GM19372 (cell line): ENCODE data around the gene ELMO1.

Source experiments
- ATAC-seq: cut with Tn5 transposase; IDR thresholded peaks from one replicate; pipeline ENCODE4 v1.9.1; 2021; ENCODE audit warnings: mild to moderate bottlenecking, low read depth, moderate library complexity; ENCODE audit not compliant: unreplicated experiment

ELMO1 gene

DNA sequence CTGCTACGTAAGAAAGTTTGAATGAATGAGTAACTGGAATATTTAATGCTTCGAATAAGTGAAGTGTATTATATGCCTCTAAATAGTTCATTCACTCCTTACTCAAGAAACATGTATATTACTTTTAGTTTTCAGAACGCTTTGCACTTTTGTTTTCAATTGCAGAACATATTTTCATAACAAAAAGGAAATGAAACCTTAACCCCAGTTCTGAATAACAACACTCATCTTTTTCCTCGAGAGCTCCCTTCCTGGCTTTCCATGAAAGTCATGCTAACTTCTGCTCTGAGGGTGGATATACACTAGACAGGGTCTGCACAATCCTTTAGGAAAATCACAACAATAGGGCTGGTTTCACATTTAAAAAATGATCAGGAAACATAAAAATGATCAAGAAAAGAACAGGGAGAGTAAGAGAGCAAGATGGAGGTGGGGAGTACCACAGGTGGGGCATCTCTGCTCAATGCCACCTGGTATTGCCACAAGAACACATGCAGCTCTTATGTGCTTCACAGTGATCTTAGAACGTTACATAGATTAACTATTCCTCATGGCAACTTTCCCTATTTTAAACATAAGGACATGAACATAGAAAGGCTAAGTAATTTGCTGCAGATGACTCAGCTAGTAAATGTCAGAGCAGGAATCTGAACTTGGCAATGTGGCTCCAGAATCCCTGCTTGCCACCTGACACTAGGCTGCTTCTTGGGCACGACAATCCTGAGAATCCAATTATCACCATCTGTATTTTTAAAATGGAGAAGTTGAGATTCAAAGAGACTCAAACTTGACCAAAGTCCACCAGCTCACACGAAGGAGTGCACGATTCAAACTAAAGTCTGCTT, 504.9 kb downstream of the ELMO1 start:
- peak; percentile 74 for ATAC-seq

GRCh38 chr7:36942955-36943354, 505.7 kb downstream of the ELMO1 start:
- no peak for ATAC-seq

- ATAC-seq: no peak
These were observed 506.1 kb downstream of the ELMO1 start for GRCh38 chr7:36942541-36942940.

- no peak for ATAC-seq
These were observed 506.6 kb downstream of the ELMO1 start for GRCh38 chr7:36942025-36942424.

DNA sequence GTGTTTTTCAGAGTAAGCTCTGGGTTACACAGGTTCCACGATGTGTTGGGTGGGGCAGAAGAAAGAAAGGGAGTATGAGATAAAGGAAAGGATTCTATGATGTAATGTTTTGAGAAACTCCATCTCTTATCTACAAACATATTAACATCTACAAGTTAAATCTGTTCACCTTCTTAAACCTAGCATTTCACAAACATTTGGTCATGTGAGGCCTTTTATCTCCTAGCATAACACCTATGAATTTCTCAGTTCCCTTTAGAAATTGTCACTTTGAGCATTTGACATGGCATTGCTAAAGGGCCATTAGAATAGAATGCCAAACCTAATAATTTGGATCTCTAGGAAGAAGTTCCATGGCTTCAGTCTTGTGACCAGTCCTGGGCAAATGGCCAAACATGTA, 507.3 kb downstream of the ELMO1 start:
- no peak for ATAC-seq

DNA sequence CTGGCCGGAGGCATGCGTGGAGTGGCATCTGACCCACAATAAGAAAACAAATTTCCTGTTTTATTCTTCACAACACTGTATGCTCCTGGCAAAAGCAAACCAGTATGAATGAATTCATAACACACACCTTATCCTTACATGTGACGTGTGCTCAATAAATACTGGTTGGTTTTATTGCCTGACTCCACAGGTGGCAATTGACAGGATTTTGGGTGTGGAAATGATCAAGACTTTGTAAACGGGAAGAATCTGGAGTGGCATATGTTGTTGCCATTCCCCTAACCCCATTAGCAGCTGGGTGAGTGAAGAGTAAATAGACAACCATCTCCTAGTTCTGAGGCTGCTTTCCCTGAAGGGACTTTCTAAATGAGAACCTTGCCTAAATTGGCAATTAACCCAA, 508.8 kb downstream of the ELMO1 start:
- no peak for ATAC-seq

- ATAC-seq: no peak
These were observed 510.7 kb downstream of the ELMO1 start for GRCh38 chr7:36937754-36938563.

- no peak for ATAC-seq
These were observed 516.8 kb downstream of the ELMO1 start for GRCh38 chr7:36931892-36932291.

GRCh38 chr7:36929791-36930190, 518.9 kb downstream of the ELMO1 start:
- ATAC-seq: no peak

GRCh38 chr7:36928718-36929117, 519.9 kb downstream of the ELMO1 start:
- no peak for ATAC-seq

DNA sequence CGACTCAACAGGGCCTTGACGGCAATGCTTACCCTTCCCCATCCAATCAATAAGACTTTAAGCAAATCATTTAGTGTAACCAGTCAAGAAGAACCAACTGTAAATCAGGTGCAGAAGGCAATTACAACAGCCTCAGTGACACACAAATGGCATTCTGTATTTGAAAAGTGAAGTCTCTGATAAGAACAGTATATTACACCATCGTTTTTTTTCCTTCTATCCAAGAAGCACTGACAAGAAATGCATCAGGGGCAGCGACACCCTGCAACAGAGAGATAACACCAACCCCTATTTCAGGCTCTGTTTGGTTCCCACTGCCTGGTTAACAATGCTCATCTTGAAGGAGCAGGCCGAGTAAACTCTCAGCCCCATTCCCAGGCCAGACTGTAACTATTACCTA, 520.4 kb downstream of the ELMO1 start:
- ATAC-seq: no peak

- ATAC-seq: no peak
These were observed 523.0 kb downstream of the ELMO1 start for GRCh38 chr7:36925691-36926090.

DNA sequence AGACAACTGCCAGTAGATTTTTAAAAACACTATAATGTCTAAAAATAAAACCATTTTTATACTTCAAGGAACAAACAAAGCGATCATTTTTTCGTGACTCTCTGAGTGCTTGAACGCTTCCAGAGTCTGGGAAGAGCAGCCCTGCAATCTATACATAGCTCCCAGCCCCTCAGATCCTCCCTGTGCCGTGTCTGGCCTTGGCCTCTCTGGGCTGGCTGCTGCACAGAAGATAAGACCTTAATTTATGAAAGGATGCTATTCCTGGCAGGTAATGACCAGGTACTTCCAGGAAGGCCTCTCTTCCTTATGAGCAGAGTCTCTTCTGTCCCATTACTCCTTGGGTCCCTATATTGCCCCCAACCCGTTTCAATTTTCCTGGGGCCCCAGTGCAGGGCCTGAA, 523.5 kb downstream of the ELMO1 start:
- no peak for ATAC-seq

GRCh38 chr7:36923943-36924436, 524.7 kb downstream of the ELMO1 start:
- no peak for ATAC-seq

- ATAC-seq: no peak
These were observed 525.5 kb downstream of the ELMO1 start for GRCh38 chr7:36923185-36923584.

- no peak for ATAC-seq
These were observed 528.2 kb downstream of the ELMO1 start for GRCh38 chr7:36920433-36920832.

DNA sequence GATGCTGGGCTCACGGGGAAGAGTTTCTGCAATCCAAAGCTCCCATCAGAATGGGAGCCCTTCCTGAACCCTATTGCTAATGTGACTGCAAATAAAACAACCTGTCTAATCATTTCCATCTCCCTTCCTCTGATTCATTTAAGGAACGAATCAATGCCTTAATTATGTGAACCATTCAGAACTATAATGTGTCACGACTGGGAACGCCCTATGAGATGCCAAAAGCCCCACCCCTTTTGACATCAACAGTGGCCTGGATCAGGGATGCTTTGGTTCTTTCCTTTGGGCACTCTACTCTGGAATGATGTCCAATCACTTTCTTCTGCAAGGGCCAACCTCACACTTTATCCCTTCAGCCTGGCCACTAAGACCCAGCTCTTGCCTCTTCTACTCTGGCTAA, 528.9 kb downstream of the ELMO1 start:
- no peak for ATAC-seq

GRCh38 chr7:36918591-36918990, 530.1 kb downstream of the ELMO1 start:
- no peak for ATAC-seq

DNA sequence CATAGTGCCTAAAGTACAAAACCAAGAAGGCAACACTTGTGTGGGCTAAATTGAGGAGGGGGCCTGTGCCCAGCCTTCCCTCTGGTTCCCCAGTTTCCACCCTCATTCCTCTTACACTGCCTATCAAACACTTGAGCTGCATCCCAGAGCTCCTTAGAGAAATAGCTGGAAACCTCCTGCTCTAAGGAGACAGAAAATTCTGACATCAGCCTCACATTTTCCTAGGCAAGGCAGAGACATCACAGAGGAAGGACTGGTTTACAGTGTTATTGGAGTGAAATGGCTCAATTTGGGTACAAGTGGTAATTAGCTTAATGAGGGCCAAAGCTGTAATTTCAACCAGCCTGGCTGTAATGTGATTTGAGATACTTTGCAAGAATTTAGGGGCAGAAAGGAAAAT, 532.0 kb downstream of the ELMO1 start:
- no peak for ATAC-seq

- no peak for ATAC-seq
These were observed 532.5 kb downstream of the ELMO1 start for GRCh38 chr7:36916116-36916515.

GRCh38 chr7:36911788-36912187, 536.9 kb downstream of the ELMO1 start:
- no peak for ATAC-seq

- no peak for ATAC-seq
These were observed 537.8 kb downstream of the ELMO1 start for GRCh38 chr7:36910859-36911258.
